ENCODE results near the gene SLC39A13.

DNA sequence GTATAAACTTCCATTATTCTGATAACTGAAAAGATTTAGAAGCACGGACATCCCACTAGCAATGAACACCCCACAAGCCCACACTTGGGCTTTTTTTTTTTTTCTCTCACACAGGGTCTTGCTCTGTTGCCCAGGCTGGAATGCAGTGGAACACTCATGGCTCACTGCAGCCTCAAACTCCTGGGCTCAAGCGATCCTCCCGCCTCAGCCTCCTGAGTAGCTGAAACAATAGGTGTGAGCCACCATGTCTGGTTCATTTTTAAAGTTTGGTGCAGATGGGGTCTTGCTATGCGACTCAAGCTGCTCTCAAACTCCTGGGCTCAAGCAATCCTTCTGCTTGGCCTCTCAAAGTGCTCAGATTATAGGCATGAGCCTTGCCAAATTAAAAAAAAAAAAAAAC is 37.5 kb downstream of the SLC39A13 start:
- no peak for TF ChIP-seq CTCF (IDR thresholded peaks at IDR 0.05; ENCODE audit: insufficient read depth, low read length, poor library complexity, severe bottlenecking)
- TF ChIP-seq EZH2phosphoT487 (conservative IDR thresholded peaks at IDR 0.05; ENCODE audit: low read length): no peak

Data from SU-DHL-6 (cell line).